A549 (cell line): Measurements from ENCODE around the gene UBASH3B. TPM values are rescaled to one million over a fixed set of nuclear protein-coding genes. Genes with fewer than 3 reads are reported as not detected.

ENCODE experiments used
- ATAC-seq, 2 experiments: fragments of 200-7000 bp in 1 of 2; fragments of >200 bp in 1 of 2; cut with Nextera tagmentation in 1 of 2; cut with Tn5 transposase in 1 of 2; 3 replicates each; pipeline versions ENCODE4 v1.8.0 to v1.9.1; 2018 to 2020; ENCODE audit warnings: mild to moderate bottlenecking in 1 of 2, moderate library complexity in 1 of 2
- CTCF ChIA-PET: fragments of 300-600 bp; sonication (Branson Sonifier 250); formaldehyde crosslinking; extraction: SDS; loops from one replicate; lab custom pipeline; 2021; ENCODE audit warnings: antibody characterized with exemption, inconsistent platforms; lab: Yijun Ruan, JAX
- POLR2A ChIA-PET: fragments of 350-600 bp; formaldehyde crosslinking; extraction: SDS; loops from one replicate; lab custom pipeline; 2021; ENCODE audit warnings: antibody characterized with exemption, inconsistent platforms; lab: Yijun Ruan, JAX
- DNase-seq, 2 experiments: peaks; one replicate each; pipeline versions ENCODE4 v3.0.0 to v3.0.0-alpha.2; 2011 to 2016; ENCODE audit warnings: low read depth in 1 of 2, low spot score in 1 of 2
- FAIRE-seq: peaks from 2 replicates; lab custom pipeline; 2011; peaks lifted over from hg19 to GRCh38; lab: Jason Lieb, UNC
- H3K27ac ChIP-seq, 2 experiments: fragments of >200 bp; sonication (Bioruptor Twin); formaldehyde crosslinking; 3 replicates each; pipeline ENCODE4 v1.5.1; 2016 to 2017
- H3K4me1 ChIP-seq: fragments of >200 bp; sonication (Bioruptor Twin); formaldehyde crosslinking; 3 replicates; pipeline ENCODE4 v1.6.1; 2016
- H3K4me2 ChIP-seq: fragments of >200 bp; sonication (Bioruptor Twin); formaldehyde crosslinking; 3 replicates; pipeline ENCODE4 v1.6.1; 2016
- H3K4me3 ChIP-seq: fragments of >200 bp; sonication (Bioruptor Twin); formaldehyde crosslinking; 3 replicates; pipeline ENCODE4 v1.5.1; 2016
- H3K9me3 ChIP-seq: fragments of >200 bp; sonication (Bioruptor Twin); formaldehyde crosslinking; 3 replicates; pipeline ENCODE4 v1.6.1; 2016
- CBX8 ChIP-seq: fragments of 200-600 bp; sonication (generic); IDR thresholded peaks from 2 replicates; pipeline ENCODE4 v1.6.1; 2016
- CTCF ChIP-seq: fragments of >200 bp; sonication (Bioruptor Twin); formaldehyde crosslinking; IDR thresholded peaks from 3 replicates; pipeline ENCODE4 v1.5.1; 2016
- E2F6 ChIP-seq: IDR thresholded peaks from 2 replicates; pipeline ENCODE4 v1.6.1; 2012; ENCODE audit warnings: low read depth, borderline replicate concordance
- FOSB ChIP-seq: fragments of 250-450 bp; sonication (Bioruptor Pico); IDR thresholded peaks from 2 replicates; pipeline ENCODE4 v1.5.0; 2020; ENCODE audit warnings: mild to moderate bottlenecking, moderate library complexity
- FOSL2 ChIP-seq, 2 experiments: fragments of 450-650 bp in 1 of 2; fragments of >200 bp in 1 of 2; sonication (Bioruptor Twin) in 1 of 2; formaldehyde crosslinking; IDR thresholded peaks; 2 replicates each; pipeline versions ENCODE4 v1.5.0 to v1.6.1; 2016 to 2020; ENCODE audit warnings: mild to moderate bottlenecking in 1 of 2, moderate library complexity in 1 of 2
- FOXS1 ChIP-seq: fragments of 250-450 bp; sonication (Bioruptor Pico); IDR thresholded peaks from 2 replicates; pipeline ENCODE4 v1.5.0; 2020; ENCODE audit warnings: mild to moderate bottlenecking, moderate library complexity
- HDAC2 ChIP-seq: fragments of 200-600 bp; sonication (generic); IDR thresholded peaks from 2 replicates; pipeline ENCODE4 v1.6.1; 2016
- HEYL ChIP-seq: fragments of 250-450 bp; sonication (Bioruptor Pico); IDR thresholded peaks from 2 replicates; pipeline ENCODE4 v1.8.0; 2021; ENCODE audit warnings: mild to moderate bottlenecking, moderate library complexity
- JUN ChIP-seq, 2 experiments: fragments of >200 bp; sonication (Bioruptor Twin); formaldehyde crosslinking; IDR thresholded peaks; 2 replicates in 1 of 2; 3 replicates in 1 of 2; pipeline ENCODE4 v1.6.1; 2016 to 2017
- KDM1A ChIP-seq: fragments of 200-600 bp; sonication (generic); IDR thresholded peaks from 2 replicates; pipeline ENCODE4 v1.6.1; 2016; ENCODE audit warnings: low read depth, mild to moderate bottlenecking
- MAFK ChIP-seq: fragments of 450-650 bp; IDR thresholded peaks from 2 replicates; pipeline ENCODE4 v1.6.1; 2014; ENCODE audit not compliant: partially characterized antibody
- MAX ChIP-seq: IDR thresholded peaks from 2 replicates; pipeline ENCODE4 v1.6.1; 2012
- NR3C1 ChIP-seq: fragments of >200 bp; sonication (Bioruptor Twin); formaldehyde crosslinking; IDR thresholded peaks from 3 replicates; pipeline ENCODE4 v1.6.1; 2017
- PBX3 ChIP-seq: IDR thresholded peaks from 2 replicates; pipeline ENCODE4 v1.6.1; 2012
- PHF8 ChIP-seq: fragments of 200-600 bp; sonication (generic); IDR thresholded peaks from 2 replicates; pipeline ENCODE4 v1.6.1; 2016; ENCODE audit warnings: low read depth, mild to moderate bottlenecking, antibody characterized with exemption, moderate library complexity, borderline replicate concordance
- POLR2A ChIP-seq: IDR thresholded peaks from 2 replicates; pipeline ENCODE4 v1.6.1; 2012; ENCODE audit warnings: mild to moderate bottlenecking, low read length
- RFX5 ChIP-seq: fragments of 450-650 bp; IDR thresholded peaks from 2 replicates; pipeline ENCODE4 v1.7.1; 2014; ENCODE audit warnings: antibody characterized with exemption, mild to moderate bottlenecking, moderate library complexity
- USF2 ChIP-seq: fragments of 450-650 bp; IDR thresholded peaks from 2 replicates; pipeline ENCODE4 v1.6.1; 2014; ENCODE audit warnings: antibody characterized with exemption
- ZC3H11A ChIP-seq: fragments of 450-650 bp; IDR thresholded peaks from 2 replicates; pipeline ENCODE4 v1.6.1; 2014; ENCODE audit warnings: antibody characterized with exemption, mild to moderate bottlenecking
- ZFP36 ChIP-seq: fragments of 450-650 bp; IDR thresholded peaks from 2 replicates; pipeline ENCODE4 v1.6.1; 2014; ENCODE audit warnings: borderline replicate concordance; ENCODE audit not compliant: partially characterized antibody
- ZNF302 ChIP-seq: fragments of 250-450 bp; sonication (Bioruptor Pico); IDR thresholded peaks from 2 replicates; pipeline ENCODE4 v1.9.0; 2021; ENCODE audit warnings: inconsistent platforms, mild to moderate bottlenecking, moderate library complexity
- ZSCAN20 ChIP-seq: fragments of 250-450 bp; sonication (Bioruptor Pico); IDR thresholded peaks from 2 replicates; pipeline ENCODE4 v1.8.0; 2022; ENCODE audit warnings: mild to moderate bottlenecking, moderate library complexity
- WGBS: methylation state at CpG from one replicate; pipeline ENCODE4 v1.1.6; 2017; ENCODE audit errors: missing lambda C conversion rate; 5-methylcytosine and 5-hydroxymethylcytosine counted together
- polyA plus RNA-seq, 4 experiments: library from polyadenylated mRNA; depleted of rRNA in 3 of 4; stranded (reverse); fragments of >200 nt; fragmentation: RNase III in 1 of 4; extraction: RNeasy Plus Mini Kit Qiagen cat#74134 plus additional on column Dnase treatment in 1 of 4; gene quantifications; 2 replicates in 3 of 4; 3 replicates in 1 of 4; pipeline ENCODE4 v1.2.3, GENCODE V29; 2011 to 2017

The UBASH3B gene
- polyA plus RNA-seq, 2 of the 4 experiments (the other 2 are of a cell fraction): 33.4 to 43.0 TPM

GRCh38 chr11:122646549-122647340 is 8.8 kb upstream of the UBASH3B start:
- POLR2A ChIA-PET: interaction anchor here (1.4 kb wide), 1 partner anchor 9 kb away, joined by 5 read pairs; the partner anchor contains the start of gene UBASH3B
- H3K4me2 ChIP-seq: peak overlapping the region; percentile 45

GRCh38 chr11:122647736-122648275 is 7.7 kb upstream of the UBASH3B start:
- peaks cover 41% of the 10 kb centered on the region for H3K4me1 ChIP-seq
- H3K27ac ChIP-seq: peak overlapping the region; percentile 71 to 92
- FAIRE-seq (no peak), ATAC-seq (no peak), DNase-seq (no peak)
- H3K4me3 ChIP-seq: no peak overlapping the region
- POLR2A ChIA-PET: interaction anchor here (0.7 kb wide), 1 partner anchor 415 kb away, joined by 3 read pairs; no protein-coding TSS in a partner anchor
- H3K4me2 ChIP-seq: no peak overlapping the region
- no peaks in the 10 kb centered on the region for H3K9me3 ChIP-seq
- TF ChIP-seq HDAC2: no peak
- TF ChIP-seq ZNF302 (CRISPR knock-in tag): no peak
- TF ChIP-seq RFX5: no peak
- no peak for TF ChIP-seq USF2
- no peak for TF ChIP-seq CBX8
- TF ChIP-seq FOSB: no peak
- no peak for TF ChIP-seq MAFK
- no peak for TF ChIP-seq NR3C1
- no peak for TF ChIP-seq ZC3H11A
- TF ChIP-seq E2F6: no peak
- TF ChIP-seq FOSL2 (IDR thresholded peaks at IDR 0.05): no peak
- no peak for TF ChIP-seq FOSL2 (CRISPR knock-in tag; IDR thresholded peaks at IDR 0.05)
- TF ChIP-seq PHF8: no peak
- no peak for TF ChIP-seq FOXS1 (CRISPR knock-in tag)
- TF ChIP-seq ZFP36: no peak
- TF ChIP-seq MAX: no peak
- CTCF ChIA-PET: interaction anchor here (0.8 to 2.3 kb wide), 4 partner anchors 8 to 133 kb away, joined by 3 to 12 read pairs (median 5); partner anchors contain the start of gene UBASH3B

More at GRCh38 chr11:122646549-122647340, 8.8 kb upstream of the UBASH3B start:
- peaks cover 46% of the 10 kb centered on the region for H3K4me1 ChIP-seq
- FAIRE-seq (no peak), DNase-seq (no peak)
- TF ChIP-seq KDM1A (no peak), ZSCAN20 (no peak), JUN (IDR thresholded peaks at IDR 0.05) (no peak), CTCF (no peak), PBX3 (no peak), POLR2A (no peak), HEYL (CRISPR knock-in tag) (no peak)
- TF ChIP-seq, all 56 proteins: peak for 0
- no peaks in the 10 kb centered on the region for H3K9me3 ChIP-seq
- H3K27ac ChIP-seq: peak overlapping the region; percentile 71 to 92
- CTCF ChIA-PET: interaction anchor here (1.4 to 2.3 kb wide), 2 partner anchors 9 to 134 kb away, joined by 6 to 12 read pairs; partner anchors contain the start of gene UBASH3B
- H3K4me3 ChIP-seq: no peak overlapping the region
- 47% methylated on average over 6 of the region's 6 CpGs for WGBS
- no peak for ATAC-seq
